ENCODE measurements around the gene NEBL. TPM values are rescaled to one million over a fixed set of nuclear protein-coding genes. Genes with fewer than 3 reads are reported as not detected.

NEBL gene
- total RNA-seq, 1 donor from 2014 or later, result 55.2 TPM

- Histone ChIP-seq H3K27me3 (no peaks in the 10 kb centered on the region), H3K36me3 (no peaks in the 10 kb centered on the region), H3K4me1 (no peaks in the 10 kb centered on the region), H3K27ac (no peak overlapping the region), H3K9me3 (no peaks in the 10 kb centered on the region), H3K4me3 (no peak overlapping the region)
- DNase-seq (ENCODE audit: extremely low spot score in 2 of 2), result no peak
- intact Hi-C loops (cut with DNase I), result loop anchor here (10.0 kb wide), 1 partner anchor 419 kb away; no protein-coding TSS in a partner anchor
- TF ChIP-seq POLR2A (IDR thresholded peaks at IDR 0.05) (no peak), CTCF (IDR thresholded peaks at IDR 0.05) (peak in 2 of 3 experiments; percentile 17 to 40)
Observed at GRCh38 chr10:20855398-20856038, 41.6 kb downstream of the NEBL start.

- intact Hi-C loops (cut with DNase I), result loop anchor here (10.0 kb wide), 1 partner anchor 422 kb away; no protein-coding TSS in a partner anchor
- Histone ChIP-seq H3K36me3 (no peaks in the 10 kb centered on the region), H3K27me3 (no peaks in the 10 kb centered on the region), H3K4me1 (no peaks in the 10 kb centered on the region), H3K27ac (no peak overlapping the region), H3K4me3 (no peak overlapping the region), H3K9me3 (no peaks in the 10 kb centered on the region)
- TF ChIP-seq POLR2AphosphoS5 (IDR thresholded peaks at IDR 0.05; ENCODE audit: insufficient read depth in 1 of 2, low read depth in 1 of 2), result no peak
- no peak for TF ChIP-seq POLR2A (IDR thresholded peaks at IDR 0.05)
- TF ChIP-seq CTCF (IDR thresholded peaks at IDR 0.05), result no peak
- no peak for DNase-seq (ENCODE audit: extremely low spot score in 2 of 2)
Observed at GRCh38 chr10:20853276-20853675, 43.8 kb downstream of the NEBL start.

GRCh38 chr10:20852303-20852702 lies 44.8 kb downstream of the NEBL start:
- TF ChIP-seq POLR2AphosphoS5 (IDR thresholded peaks at IDR 0.05; ENCODE audit: insufficient read depth in 1 of 2, low read depth in 1 of 2) (no peak), CTCF (IDR thresholded peaks at IDR 0.05) (no peak), POLR2A (IDR thresholded peaks at IDR 0.05) (no peak)
- DNase-seq (ENCODE audit: extremely low spot score in 2 of 2), result no peak
- Histone ChIP-seq H3K27me3 (no peaks in the 10 kb centered on the region), H3K9me3 (no peaks in the 10 kb centered on the region), H3K27ac (no peak overlapping the region), H3K4me3 (no peak overlapping the region), H3K36me3 (no peaks in the 10 kb centered on the region), H3K4me1 (no peaks in the 10 kb centered on the region)
- intact Hi-C loops (cut with DNase I), result loop anchor here (10.0 kb wide), 1 partner anchor 422 kb away; no protein-coding TSS in a partner anchor

GRCh38 chr10:20847512-20847911 lies 49.6 kb downstream of the NEBL start:
- Histone ChIP-seq H3K27me3 (no peaks in the 10 kb centered on the region), H3K27ac (no peak overlapping the region), H3K36me3 (no peaks in the 10 kb centered on the region), H3K4me1 (no peaks in the 10 kb centered on the region), H3K4me3 (no peak overlapping the region), H3K9me3 (no peaks in the 10 kb centered on the region)
- no peak for TF ChIP-seq CTCF (IDR thresholded peaks at IDR 0.05)
- intact Hi-C loops (cut with DNase I), result no loop called here
- DNase-seq (ENCODE audit: extremely low spot score in 2 of 2), result no peak

- Histone ChIP-seq H3K9me3 (no peaks in the 10 kb centered on the region), H3K4me3 (no peak overlapping the region), H3K36me3 (no peaks in the 10 kb centered on the region), H3K4me1 (no peaks in the 10 kb centered on the region), H3K27ac (no peak overlapping the region), H3K27me3 (no peaks in the 10 kb centered on the region)
- intact Hi-C loops (cut with DNase I), result no loop called here
- TF ChIP-seq CTCF (IDR thresholded peaks at IDR 0.05), result no peak
- TF ChIP-seq POLR2A (IDR thresholded peaks at IDR 0.05), result no peak
- no peak for TF ChIP-seq POLR2AphosphoS5 (IDR thresholded peaks at IDR 0.05; ENCODE audit: insufficient read depth in 1 of 2, low read depth in 1 of 2)
- DNase-seq (ENCODE audit: extremely low spot score in 2 of 2), result no peak
Observed at GRCh38 chr10:20846263-20846662, 50.8 kb downstream of the NEBL start.

Measured in vagina (tissue), 2 donors.